Measurements from ENCODE around the gene DIDO1. TPM values are rescaled to one million over a fixed set of nuclear protein-coding genes. Genes with fewer than 3 reads are reported as not detected.

Gene DIDO1
- total and polyA plus RNA-seq, 2 of the 13 experiments (the other 11 are each of a cell fraction or from before 2014, with no cell fraction given) = 75.0 to 75.1 TPM

DNA sequence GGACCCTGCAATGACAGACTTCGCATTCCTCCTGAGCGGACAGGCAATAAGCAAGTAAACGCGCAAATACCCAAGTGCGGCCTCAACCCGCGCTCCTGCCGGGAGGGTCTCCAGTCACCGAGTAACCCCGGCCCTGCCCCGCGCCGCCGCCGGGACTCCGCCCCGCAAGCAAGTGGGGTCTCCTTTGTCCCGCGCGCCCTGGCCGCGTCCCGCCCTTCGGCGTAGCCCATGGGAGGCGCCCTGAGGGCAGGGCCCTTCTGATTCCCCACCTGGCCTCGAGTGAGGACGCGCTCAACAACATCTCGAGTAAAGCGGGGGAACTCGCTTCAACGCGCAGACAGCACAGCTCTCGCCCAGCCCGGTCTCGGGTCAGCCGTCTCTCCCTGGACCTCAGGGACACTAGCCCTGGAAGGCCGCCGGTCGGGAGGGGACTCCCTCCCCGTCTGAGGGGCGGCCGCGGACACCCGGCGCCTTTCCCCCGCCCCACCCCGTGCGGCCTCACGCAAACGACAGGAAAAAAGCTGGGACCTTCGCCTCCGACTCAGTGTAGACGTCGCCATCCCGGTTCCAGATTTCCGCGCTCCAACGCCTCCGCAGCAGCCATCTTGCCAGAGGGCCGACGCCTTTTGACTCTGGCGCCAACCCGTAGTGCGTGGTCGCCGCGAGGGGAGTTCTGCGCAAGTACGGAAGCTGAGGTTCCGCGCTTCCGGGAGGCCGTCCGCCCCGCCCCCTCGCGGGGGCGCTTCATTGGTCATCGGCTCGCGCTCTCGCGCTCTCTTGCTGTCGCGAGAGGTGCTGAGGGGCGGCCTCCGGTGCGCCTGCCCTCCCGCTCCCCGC, 11.2 kb upstream of the DIDO1 start (continued):
- peak; percentile 66; the same call in 1 of the 2 replicates for TF ChIP-seq ATF7-NPFF (CRISPR knock-in tag; IDR thresholded peaks at IDR 0.05; ENCODE audit: low read depth)
- peak; percentile 93 for TF ChIP-seq RBM39 (IDR thresholded peaks at IDR 0.05; ENCODE audit: low read depth, low read length, poor library complexity, severe bottlenecking)
- TF ChIP-seq ZNF142 (CRISPR knock-in tag; IDR thresholded peaks at IDR 0.05) = peak; percentile 86
- peak; percentile 79; the same call in 1 of the 2 replicates for TF ChIP-seq ZNF878 (CRISPR knock-in tag; IDR thresholded peaks at IDR 0.05)
- peak; percentile 78; the same call in 1 of the 2 replicates for TF ChIP-seq JUN (CRISPR knock-in tag; IDR thresholded peaks at IDR 0.05)
- peak; percentile 87; the same call in 1 of the 2 replicates for TF ChIP-seq ZNF205 (CRISPR knock-in tag; IDR thresholded peaks at IDR 0.05)
- peak; percentile 90; the same call in 1 of the 2 replicates for TF ChIP-seq ZNF510 (CRISPR knock-in tag; IDR thresholded peaks at IDR 0.05; ENCODE audit: low read depth)
- TF ChIP-seq ZNF773 (CRISPR knock-in tag; IDR thresholded peaks at IDR 0.05; ENCODE audit: borderline replicate concordance) = peak; percentile 90; the same call in 1 of the 2 replicates
- peak; percentile 86 for TF ChIP-seq NR2C2 (CRISPR knock-in tag; IDR thresholded peaks at IDR 0.05; ENCODE audit: borderline replicate concordance)
- peak; percentile 81; the same call in 1 of the 2 replicates for TF ChIP-seq ZNF512B (CRISPR knock-in tag; IDR thresholded peaks at IDR 0.05; ENCODE audit: borderline replicate concordance)
- TF ChIP-seq ARID4A (CRISPR knock-in tag; IDR thresholded peaks at IDR 0.05; ENCODE audit: borderline replicate concordance) = peak; percentile 97
- peak; percentile 34; the same call in 1 of the 2 replicates for TF ChIP-seq ZNF3 (CRISPR knock-in tag; IDR thresholded peaks at IDR 0.05)
- peak; percentile 19; the same call in 1 of the 2 replicates for TF ChIP-seq HNRNPUL1 (IDR thresholded peaks at IDR 0.05; ENCODE audit: low read depth, low read length)
- no peak for TF ChIP-seq SOX6 (IDR thresholded peaks at IDR 0.05)
- TF ChIP-seq SOX6 (CRISPR knock-in tag; IDR thresholded peaks at IDR 0.05) = peak; percentile 60

Data from HepG2 (cell line).